SK-N-SH treated with all-trans-retinoic acid at 6 μM for 48 hours (cell line): ENCODE data around the gene ITLN1.

Experiments used
- ATAC-seq: fragments of 200-7000 bp; cut with Tn5 transposase; 3 replicates; pipeline ENCODE4 v1.9.1; 2020; ENCODE audit warnings: mild to moderate bottlenecking, moderate library complexity
- ARNTL ChIP-seq: fragments of 450-650 bp; formaldehyde crosslinking; IDR thresholded peaks from 2 replicates; pipeline ENCODE4 v1.5.0; 2020; ENCODE audit warnings: low read depth, mild to moderate bottlenecking, moderate library complexity, borderline replicate concordance
- CSDC2 ChIP-seq: fragments of 250-450 bp; sonication (Bioruptor Pico); IDR thresholded peaks from 2 replicates; pipeline ENCODE4 v1.5.0; 2020; ENCODE audit warnings: mild to moderate bottlenecking, moderate library complexity
- ESRRG ChIP-seq: fragments of 250-450 bp; sonication (Bioruptor Pico); IDR thresholded peaks from 2 replicates; pipeline ENCODE4 v1.6.1; 2021; ENCODE audit warnings: mild to moderate bottlenecking
- GLIS3 ChIP-seq: fragments of 250-450 bp; sonication (Bioruptor Pico); IDR thresholded peaks from 2 replicates; pipeline ENCODE4 v1.5.0; 2020; ENCODE audit warnings: mild to moderate bottlenecking, moderate library complexity
- ISL1 ChIP-seq: fragments of 250-450 bp; sonication (Bioruptor Pico); IDR thresholded peaks from 2 replicates; pipeline ENCODE4 v2.1.2; 2022; ENCODE audit warnings: mild to moderate bottlenecking, moderate library complexity
- PPARA ChIP-seq: fragments of 250-450 bp; sonication (Bioruptor Pico); IDR thresholded peaks from 2 replicates; pipeline ENCODE4 v1.5.0; 2020; ENCODE audit warnings: mild to moderate bottlenecking, borderline replicate concordance
- RARB ChIP-seq: fragments of 250-450 bp; sonication (Bioruptor Pico); IDR thresholded peaks from 2 replicates; pipeline ENCODE4 v1.8.0; 2021; ENCODE audit warnings: mild to moderate bottlenecking, moderate library complexity
- SNAI2 ChIP-seq: fragments of 250-450 bp; sonication (Bioruptor Pico); IDR thresholded peaks from 2 replicates; pipeline ENCODE4 v1.5.0; 2020; ENCODE audit warnings: mild to moderate bottlenecking, moderate library complexity
- ZC3H10 ChIP-seq: fragments of 250-450 bp; sonication (Bioruptor Pico); IDR thresholded peaks from 2 replicates; pipeline ENCODE4 v1.5.1; 2021; ENCODE audit warnings: mild to moderate bottlenecking, moderate library complexity
- ZFP3 ChIP-seq: fragments of 250-450 bp; sonication (Bioruptor Pico); IDR thresholded peaks from 2 replicates; pipeline ENCODE4 v1.5.0; 2020; ENCODE audit warnings: mild to moderate bottlenecking, moderate library complexity
- ZNF565 ChIP-seq: fragments of 450-650 bp; formaldehyde crosslinking; conservative IDR thresholded peaks from 2 replicates; pipeline ENCODE4 v1.5.0; 2020; ENCODE audit warnings: low read depth, mild to moderate bottlenecking, moderate library complexity
- ZNF70 ChIP-seq: fragments of 450-650 bp; formaldehyde crosslinking; IDR thresholded peaks from 2 replicates; pipeline ENCODE4 v1.5.0; 2020; ENCODE audit warnings: mild to moderate bottlenecking, moderate library complexity
- ZNF8 ChIP-seq: fragments of 450-650 bp; formaldehyde crosslinking; IDR thresholded peaks from 2 replicates; pipeline ENCODE4 v1.5.0; 2020; ENCODE audit warnings: mild to moderate bottlenecking, moderate library complexity
- TF ChIP-seq, protein P1 (sequence below): fragments of 250-450 bp; sonication (Bioruptor Pico); IDR thresholded peaks from 2 replicates; pipeline ENCODE4 v1.5.1; 2020; ENCODE audit warnings: low read depth, mild to moderate bottlenecking, moderate library complexity
- TF ChIP-seq, protein P2 (sequence below): fragments of 250-450 bp; sonication (Bioruptor Pico); IDR thresholded peaks from 2 replicates; pipeline ENCODE4 v1.5.1; 2021; ENCODE audit warnings: mild to moderate bottlenecking, moderate library complexity
- TF ChIP-seq, protein P3 (sequence below): fragments of 250-450 bp; sonication (Bioruptor Pico); IDR thresholded peaks from 2 replicates; pipeline ENCODE4 v1.8.0; 2020; ENCODE audit warnings: mild to moderate bottlenecking, moderate library complexity, borderline replicate concordance
- TF ChIP-seq, protein P4 (sequence below): fragments of 250-450 bp; sonication (Bioruptor Pico); IDR thresholded peaks from 2 replicates; pipeline ENCODE4 v1.8.0; 2021; ENCODE audit warnings: low read depth, mild to moderate bottlenecking, moderate library complexity, borderline replicate concordance

ITLN1 gene

DNA sequence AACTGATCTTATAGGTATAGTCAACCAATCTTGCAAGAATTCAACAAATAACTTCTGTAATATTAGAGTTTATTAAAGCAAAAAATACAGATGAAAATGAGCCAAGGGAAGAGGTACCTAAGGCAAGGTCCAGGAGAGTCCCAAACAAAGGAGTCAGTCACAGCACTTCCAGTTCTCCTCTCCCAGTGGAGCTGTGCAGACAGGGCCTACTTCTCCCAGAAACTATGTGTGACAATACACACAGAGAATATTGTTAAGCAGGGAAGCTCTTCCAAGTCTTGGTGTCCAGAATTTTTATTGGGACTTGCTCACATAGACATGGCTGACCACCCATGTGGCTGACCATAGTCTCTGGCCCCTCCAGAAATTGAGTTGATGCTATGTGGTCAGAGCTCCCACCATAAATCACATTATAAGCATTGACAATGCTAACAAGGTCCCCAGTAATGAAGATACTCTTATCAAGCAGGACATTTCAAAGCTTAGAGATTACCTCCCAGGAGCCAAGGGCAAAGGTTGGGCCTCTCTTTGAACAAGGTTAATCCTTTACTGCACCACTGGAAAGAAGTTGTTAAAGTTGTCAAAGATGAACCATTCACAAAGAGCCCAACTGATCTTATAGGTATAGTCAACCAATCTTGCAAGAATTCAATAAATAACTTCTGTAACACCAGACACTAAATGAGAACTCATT is 18.8 kb downstream of the ITLN1 start (continued):
- TF ChIP-seq, protein P1, sequence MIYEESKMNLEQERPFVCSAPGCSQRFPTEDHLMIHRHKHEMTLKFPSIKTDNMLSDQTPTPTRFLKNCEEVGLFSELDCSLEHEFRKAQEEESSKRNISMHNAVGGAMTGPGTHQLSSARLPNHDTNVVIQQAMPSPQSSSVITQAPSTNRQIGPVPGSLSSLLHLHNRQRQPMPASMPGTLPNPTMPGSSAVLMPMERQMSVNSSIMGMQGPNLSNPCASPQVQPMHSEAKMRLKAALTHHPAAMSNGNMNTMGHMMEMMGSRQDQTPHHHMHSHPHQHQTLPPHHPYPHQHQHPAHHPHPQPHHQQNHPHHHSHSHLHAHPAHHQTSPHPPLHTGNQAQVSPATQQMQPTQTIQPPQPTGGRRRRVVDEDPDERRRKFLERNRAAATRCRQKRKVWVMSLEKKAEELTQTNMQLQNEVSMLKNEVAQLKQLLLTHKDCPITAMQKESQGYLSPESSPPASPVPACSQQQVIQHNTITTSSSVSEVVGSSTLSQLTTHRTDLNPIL (CRISPR knock-in tag), result no peak
- TF ChIP-seq RARB (CRISPR knock-in tag) (no peak), CSDC2 (CRISPR knock-in tag) (no peak), ARNTL (no peak), SNAI2 (CRISPR knock-in tag) (no peak), ZFP3 (CRISPR knock-in tag) (no peak), GLIS3 (CRISPR knock-in tag) (no peak)
- TF ChIP-seq, protein P2, sequence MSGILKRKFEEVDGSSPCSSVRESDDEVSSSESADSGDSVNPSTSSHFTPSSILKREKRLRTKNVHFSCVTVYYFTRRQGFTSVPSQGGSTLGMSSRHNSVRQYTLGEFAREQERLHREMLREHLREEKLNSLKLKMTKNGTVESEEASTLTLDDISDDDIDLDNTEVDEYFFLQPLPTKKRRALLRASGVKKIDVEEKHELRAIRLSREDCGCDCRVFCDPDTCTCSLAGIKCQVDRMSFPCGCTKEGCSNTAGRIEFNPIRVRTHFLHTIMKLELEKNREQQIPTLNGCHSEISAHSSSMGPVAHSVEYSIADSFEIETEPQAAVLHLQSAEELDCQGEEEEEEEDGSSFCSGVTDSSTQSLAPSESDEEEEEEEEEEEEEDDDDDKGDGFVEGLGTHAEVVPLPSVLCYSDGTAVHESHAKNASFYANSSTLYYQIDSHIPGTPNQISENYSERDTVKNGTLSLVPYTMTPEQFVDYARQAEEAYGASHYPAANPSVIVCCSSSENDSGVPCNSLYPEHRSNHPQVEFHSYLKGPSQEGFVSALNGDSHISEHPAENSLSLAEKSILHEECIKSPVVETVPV (CRISPR knock-in tag), result no peak

DNA sequence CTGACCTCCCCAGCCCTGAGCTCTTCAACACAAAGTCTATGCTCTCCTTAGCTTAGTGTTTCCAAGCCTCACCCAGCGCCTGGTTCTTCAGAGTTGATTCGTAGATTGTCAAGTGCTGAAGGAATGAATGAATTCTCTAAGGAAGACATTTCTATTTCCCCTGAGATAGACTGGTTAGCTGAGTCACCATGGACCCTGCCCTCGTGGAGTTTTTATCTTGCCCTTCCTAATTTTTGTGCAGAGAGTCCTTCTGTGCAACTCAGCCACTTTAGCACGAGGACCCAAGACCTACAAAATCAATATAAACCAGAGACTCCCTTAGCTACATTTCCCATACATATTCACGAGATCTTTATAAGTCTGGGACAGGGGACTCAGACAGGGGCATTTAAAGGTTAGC is 19.6 kb downstream of the ITLN1 start:
- TF ChIP-seq, protein P2 (CRISPR knock-in tag), result no peak
- TF ChIP-seq GLIS3 (CRISPR knock-in tag) (no peak), ZC3H10 (CRISPR knock-in tag) (no peak), ISL1 (CRISPR knock-in tag) (no peak), CSDC2 (CRISPR knock-in tag) (no peak), ZNF8 (CRISPR knock-in tag) (no peak), PPARA (CRISPR knock-in tag) (no peak), ZNF565 (CRISPR knock-in tag) (no peak)
- TF ChIP-seq, protein P1 (CRISPR knock-in tag), result no peak
- TF ChIP-seq, protein P3, sequence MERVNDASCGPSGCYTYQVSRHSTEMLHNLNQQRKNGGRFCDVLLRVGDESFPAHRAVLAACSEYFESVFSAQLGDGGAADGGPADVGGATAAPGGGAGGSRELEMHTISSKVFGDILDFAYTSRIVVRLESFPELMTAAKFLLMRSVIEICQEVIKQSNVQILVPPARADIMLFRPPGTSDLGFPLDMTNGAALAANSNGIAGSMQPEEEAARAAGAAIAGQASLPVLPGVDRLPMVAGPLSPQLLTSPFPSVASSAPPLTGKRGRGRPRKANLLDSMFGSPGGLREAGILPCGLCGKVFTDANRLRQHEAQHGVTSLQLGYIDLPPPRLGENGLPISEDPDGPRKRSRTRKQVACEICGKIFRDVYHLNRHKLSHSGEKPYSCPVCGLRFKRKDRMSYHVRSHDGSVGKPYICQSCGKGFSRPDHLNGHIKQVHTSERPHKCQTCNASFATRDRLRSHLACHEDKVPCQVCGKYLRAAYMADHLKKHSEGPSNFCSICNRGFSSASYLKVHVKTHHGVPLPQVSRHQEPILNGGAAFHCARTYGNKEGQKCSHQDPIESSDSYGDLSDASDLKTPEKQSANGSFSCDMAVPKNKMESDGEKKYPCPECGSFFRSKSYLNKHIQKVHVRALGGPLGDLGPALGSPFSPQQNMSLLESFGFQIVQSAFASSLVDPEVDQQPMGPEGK, result no peak
- no peak for ATAC-seq

DNA sequence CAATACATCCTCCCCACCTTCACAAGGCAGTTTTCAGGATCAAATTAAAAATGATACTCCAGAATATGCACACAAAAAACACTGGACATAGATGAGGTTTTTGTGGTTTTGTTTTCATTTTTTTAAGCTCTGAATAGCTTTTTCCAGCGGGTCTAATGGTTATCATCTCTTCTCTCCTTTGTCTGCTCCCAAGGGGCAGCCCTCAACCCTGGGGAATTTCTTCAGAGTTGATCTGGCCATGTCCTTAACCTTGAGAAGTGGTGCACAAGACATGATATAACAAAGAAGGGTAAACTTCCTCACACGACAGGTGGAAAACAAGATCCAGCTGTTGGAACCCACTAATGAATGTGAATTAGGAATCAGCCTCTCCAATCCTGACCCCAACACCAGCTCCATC is 20.8 kb downstream of the ITLN1 start:
- no peak for ATAC-seq
- TF ChIP-seq ESRRG (CRISPR knock-in tag) (no peak), ZFP3 (CRISPR knock-in tag) (no peak), ZNF70 (CRISPR knock-in tag) (no peak)
- TF ChIP-seq, protein P4, sequence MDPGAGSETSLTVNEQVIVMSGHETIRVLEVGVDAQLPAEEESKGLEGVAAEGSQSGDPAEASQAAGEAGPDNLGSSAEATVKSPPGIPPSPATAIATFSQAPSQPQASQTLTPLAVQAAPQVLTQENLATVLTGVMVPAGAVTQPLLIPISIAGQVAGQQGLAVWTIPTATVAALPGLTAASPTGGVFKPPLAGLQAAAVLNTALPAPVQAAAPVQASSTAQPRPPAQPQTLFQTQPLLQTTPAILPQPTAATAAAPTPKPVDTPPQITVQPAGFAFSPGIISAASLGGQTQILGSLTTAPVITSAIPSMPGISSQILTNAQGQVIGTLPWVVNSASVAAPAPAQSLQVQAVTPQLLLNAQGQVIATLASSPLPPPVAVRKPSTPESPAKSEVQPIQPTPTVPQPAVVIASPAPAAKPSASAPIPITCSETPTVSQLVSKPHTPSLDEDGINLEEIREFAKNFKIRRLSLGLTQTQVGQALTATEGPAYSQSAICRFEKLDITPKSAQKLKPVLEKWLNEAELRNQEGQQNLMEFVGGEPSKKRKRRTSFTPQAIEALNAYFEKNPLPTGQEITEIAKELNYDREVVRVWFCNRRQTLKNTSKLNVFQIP (CRISPR knock-in tag), result no peak
- TF ChIP-seq, protein P3, result no peak
